Activated CD4-positive, alpha-beta T cell treated with anti-CD3 and anti-CD28 coated beads, Interleukin-2, amount 50 U/mL, for 4 hours (primary cell): ENCODE measurements around the gene SEC14L6.
"Not testable (repeated sequence)": the region's sequence is repeated elsewhere in the genome, so short reads cannot be mapped to it uniquely, and the experiment has no call there.

ENCODE experiments used
- DNase-seq, 2 experiments: peaks; one replicate each; pipeline ENCODE4 v3.0.0-alpha.2; 2020

SEC14L6 gene

DNA sequence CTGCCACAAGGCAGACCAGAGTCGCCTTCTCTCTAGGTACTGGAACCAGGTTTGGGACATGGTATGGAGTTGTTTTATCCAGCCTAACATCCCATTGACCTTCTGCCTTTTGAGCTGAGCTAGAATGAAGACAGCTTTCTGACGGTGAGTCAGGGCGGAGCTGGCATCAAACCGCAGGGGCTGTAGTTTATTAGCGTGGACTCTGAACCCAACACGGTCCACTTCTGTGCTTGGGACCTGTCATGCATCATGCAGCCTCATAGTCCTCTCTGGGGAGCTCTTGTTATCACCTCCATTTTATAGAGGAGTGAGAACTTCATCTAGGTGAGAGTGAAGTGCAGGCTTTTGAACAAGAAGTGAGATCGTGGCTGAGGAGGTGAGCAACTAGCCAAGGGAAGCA is 19.6 kb upstream of the SEC14L6 start:
- no peak for DNase-seq

DNA sequence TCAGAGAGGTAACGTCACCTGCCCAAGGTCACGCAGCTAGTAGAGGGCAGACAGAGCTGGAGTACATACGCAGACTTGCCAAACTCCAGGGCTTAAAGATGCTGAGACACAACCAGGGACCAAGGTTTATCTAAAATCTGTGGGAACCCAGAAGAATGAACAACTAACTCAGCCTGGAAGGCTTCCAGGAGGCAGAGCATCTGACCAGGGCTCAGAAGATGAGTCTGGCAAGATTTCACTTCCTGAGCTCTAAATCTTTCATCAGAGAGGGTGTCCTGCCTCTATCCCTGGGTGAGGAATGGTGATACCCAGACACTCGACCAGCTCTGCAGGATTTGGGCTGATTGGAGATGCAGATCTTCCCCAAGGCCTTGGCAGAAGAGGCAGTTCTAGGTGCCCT is 18.8 kb upstream of the SEC14L6 start:
- no peak for DNase-seq

DNA sequence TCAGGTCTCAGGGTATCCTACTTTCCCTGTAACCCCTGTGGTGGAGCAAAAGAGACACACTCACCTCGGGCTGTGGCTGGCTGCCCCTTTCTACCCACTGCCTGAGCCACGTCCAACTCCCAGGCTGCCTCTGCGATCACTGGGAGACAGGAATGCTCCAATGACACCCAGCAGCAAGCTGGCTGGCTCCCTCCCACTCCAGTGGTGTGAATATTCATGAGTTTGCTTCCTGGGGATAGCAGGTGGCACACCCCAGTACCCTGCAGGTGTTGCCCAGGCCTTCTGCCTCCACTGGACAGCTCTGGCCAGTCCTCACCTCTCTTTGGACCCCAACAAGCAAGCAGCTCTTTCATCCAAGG is 18.2 kb upstream of the SEC14L6 start:
- DNase-seq: no peak

DNA sequence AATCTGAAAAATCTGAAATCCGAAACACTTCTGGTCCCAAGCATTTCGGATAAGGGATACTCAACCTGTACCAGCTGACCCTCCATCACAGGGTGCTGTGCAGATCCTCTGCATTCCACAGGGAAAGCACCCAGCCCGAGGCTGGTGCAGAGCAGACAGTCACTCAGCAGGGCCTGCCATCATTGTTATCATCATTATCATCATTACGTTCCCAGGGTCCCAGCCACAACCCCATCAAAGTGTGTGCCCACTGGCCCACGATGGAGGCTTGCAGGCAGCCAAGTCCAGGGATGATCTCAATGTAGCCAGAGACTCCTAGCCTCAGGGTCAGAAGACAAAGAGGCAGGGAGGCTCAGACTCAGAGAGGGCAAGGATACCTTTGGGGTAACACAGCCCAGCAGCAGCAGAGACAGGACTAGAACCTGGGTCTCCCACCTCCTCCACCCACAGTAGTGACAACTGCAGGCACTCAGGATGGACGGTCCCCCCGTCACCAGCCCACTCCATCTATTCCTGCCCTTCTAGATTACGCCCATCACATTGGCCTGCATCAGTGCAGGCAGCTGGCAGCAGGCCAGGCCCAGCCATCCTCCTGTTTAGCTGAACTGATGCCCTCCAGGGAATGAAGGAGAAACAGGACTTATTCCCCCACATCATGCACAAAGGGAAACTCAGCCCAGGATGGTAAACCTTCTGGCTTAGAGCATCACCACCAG is 17.7 kb upstream of the SEC14L6 start:
- DNase-seq: no peak

DNA sequence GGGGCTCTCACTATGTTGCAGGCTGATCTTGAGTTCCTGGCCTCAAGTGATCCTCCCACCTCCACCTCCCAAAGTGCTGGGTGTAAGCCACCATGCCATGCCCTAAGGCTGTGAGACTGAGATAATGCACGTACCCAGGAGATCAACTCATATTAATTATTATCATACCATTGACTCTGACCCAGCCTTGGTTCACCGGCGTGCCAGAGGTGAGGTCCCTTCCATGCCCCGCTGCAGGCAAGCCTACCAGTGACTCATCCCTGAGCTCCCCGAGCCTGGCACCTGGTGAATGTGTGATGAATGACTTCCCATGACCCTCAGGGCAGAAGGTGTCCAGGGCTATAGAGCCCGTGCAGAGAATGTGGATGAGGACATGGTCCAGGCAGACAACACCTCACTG is 15.8 kb upstream of the SEC14L6 start:
- no peak for DNase-seq

DNA sequence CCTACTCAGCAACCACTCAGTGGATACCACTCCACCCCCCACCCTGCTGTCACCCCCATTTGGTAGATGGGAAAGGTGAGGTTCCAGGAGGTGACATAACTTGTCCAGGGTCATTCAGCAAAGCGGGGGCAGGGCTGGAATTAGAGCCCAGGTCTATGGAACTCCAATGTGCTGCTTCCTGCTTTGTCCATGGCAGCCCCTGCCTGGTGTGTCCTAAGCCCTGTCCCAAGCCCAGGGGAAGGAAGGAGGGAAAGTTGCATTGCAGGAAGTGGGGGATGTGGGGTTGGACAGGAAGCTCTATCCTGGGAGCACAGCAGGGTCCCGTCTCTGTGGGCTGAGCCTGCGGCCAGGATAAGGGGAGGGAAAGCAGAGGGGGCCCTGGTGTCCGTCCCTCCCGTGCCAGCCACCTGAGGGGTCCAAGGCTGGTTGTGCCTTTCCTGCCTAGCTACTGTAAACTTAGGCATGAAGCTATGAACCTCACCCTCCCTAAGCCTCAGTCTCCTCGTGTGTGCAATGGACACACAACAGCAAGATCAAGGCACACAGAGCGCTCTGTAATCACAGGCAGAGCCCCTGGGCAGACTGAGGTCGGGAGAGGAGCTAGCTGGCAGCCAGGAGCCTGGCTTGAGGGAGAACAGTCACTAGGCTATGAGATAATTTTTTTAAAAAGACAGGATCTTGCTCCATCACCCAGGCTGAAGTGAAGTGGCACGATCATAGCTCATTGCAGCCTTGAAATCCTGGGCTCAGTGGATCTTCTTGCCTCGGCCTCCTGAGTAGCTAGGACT is 15.1 kb upstream of the SEC14L6 start:
- DNase-seq: no peak

DNA sequence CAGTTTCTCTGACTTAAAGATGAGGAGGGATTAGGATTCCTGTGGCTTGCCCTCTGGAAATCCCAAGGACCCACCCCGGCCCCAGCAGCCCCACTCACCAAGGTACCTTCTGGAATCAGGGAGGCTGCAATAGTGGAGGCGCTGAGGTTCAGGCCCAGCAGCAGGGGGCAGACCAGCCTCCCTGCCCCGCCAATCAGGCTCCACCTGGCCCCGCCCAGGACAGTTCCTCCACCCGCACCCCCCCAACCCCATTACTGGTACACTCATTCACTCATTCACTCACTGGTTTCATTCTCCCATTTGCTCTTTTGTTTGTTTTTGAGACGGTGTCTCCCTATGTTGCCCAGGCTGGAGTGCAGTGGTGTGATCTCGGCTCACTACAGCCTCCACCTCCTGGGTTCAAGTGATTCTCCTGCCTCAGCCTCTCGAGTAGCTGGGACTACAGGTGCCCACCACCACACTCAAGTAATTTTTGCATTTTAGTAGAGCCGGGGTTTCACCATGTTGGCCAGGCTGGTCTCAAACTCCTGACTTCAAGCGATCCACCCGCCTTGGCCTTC is 14.2 kb upstream of the SEC14L6 start:
- DNase-seq: not testable (repeated sequence)

DNA sequence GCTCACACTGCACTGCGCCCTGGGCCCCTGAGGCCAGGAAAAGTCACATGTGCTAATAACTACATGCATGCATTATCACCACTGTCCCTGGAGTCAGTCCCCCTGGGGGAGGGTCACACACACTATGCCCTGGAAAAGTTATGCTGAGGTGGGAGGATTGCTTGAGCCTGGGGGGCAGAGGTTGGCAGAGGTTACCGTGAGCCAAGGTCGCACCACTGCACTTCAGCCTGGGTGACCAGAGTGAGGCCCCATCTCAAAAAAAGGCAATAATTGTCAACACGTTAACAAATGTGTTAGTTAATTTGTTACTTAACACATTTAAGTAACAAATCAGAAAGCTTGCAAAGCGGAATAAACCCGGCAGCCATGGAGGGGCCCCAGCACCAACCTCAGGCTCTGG is 13.3 kb upstream of the SEC14L6 start:
- DNase-seq: no peak

DNA sequence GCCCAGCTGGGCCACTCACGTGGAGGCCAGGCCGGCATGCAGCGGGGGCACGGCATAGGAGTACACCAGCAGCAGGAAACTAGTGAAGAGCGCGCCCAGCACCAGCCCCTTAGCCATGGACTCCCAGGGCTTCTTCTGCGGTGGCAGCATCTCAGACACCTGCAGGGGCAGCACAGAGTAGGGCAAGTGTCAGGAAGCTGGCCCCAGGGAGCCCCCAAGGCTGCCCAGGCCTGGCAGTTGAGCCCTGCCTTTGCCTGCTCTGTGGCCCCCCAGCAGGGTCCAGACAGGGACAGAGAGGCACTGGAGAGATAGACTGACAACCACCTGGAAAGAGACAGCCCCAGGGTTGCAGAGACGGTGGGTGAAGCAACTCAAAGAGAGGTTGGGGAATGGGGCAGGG is 10.7 kb upstream of the SEC14L6 start:
- DNase-seq: no peak

DNA sequence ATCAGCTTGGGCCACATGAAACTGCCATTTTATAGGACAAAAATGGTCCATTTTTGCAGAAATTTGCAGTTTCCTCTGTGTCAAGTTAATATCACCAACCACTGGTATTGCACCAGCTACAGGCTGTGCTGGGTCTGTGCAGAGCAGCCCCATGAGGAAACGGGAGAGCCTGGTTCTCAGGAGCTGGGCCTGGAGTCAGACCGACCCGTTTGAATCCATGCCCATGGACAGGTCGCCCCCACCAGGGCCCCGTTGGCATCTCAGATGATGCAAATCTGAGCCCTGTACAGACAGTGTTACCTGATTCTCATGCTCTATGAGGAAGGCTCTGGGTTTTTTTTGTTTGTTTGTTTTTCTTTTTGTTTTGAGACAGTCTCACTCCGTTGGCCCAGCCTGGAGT is 9.8 kb upstream of the SEC14L6 start:
- no peak for DNase-seq

DNA sequence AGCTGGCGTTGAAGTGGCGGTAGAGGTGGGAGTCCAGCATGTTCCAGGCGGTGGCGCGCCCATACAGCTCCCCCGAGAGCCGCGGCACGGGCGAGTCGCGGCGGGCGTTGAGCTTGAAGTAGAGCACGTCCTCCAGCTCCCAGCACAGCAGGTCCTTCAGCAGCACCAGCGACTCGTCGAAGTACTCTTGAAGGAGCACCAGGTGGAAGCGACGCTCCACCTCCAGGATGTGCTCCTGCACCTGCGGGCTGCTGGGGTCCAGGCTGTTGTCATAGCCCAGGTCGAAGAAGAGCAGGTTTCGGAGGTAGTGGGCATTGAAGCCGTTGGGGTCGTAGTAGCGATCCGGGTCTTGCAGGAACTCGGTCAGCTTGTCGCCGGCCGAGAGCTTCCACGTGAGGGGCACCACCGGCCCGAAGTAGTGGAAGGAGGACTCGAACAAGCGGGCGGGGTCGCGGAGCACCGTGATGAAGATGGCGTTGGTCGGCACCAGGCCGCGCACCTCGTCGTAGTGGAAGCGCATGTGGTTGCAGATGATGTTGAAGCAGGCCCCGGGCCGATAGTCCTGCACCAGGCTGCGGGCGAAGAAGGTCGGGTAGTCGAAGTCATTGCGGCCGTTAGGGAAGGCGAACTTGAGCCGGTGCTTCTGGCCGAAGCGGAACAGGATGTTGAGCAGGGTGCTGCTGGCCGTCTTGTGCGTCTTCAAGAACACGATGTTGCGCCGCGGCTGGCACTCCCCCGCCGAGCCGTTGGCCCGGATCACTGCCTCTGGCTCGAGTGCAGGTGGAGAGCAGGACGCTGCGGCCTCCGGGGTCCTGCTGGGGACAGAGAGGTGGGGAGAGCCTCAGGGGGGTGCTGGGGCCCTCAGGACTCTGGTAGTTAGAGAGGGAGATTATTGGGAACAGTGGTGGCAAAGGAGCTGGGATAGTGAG is 9.0 kb upstream of the SEC14L6 start:
- no peak for DNase-seq

DNA sequence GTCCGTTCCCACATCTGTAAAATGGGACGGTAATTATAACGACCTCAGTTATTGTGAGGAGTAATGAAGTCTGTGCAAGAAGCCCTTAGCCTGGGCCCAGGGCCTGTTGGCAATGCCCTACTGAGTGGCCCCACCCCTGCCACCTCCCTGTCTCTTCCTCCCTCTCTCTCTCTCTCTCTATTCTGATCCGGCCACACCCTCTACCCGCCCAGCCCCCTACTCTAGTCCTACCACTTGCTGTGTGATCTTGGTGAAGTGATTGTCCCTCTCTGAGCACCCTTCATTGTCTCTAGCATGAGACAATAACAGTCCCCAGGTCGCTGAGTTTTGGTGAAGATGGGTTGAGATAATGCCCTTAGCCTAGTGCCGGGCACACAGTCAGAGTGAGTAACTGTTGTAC is 7.4 kb upstream of the SEC14L6 start:
- no peak for DNase-seq

DNA sequence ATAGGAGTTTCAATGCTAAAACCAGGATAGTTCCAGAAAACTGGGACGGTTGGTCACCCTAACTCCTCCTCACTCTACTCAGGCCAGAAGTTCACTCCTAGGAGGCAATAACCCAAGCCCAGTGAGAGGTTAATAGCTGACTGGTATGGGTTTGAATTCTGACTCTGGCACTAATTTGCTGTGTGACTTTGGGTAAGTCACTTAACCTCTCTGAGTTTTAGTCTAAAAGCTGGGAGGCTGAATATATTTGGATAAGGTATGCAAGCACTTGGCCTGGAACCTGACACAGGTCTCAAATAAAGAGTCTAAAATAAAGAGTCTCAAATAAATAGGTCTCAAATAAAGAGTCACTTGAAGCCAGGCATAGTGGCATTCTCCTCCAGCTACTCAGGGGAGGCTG is 6.2 kb upstream of the SEC14L6 start:
- no peak for DNase-seq

DNA sequence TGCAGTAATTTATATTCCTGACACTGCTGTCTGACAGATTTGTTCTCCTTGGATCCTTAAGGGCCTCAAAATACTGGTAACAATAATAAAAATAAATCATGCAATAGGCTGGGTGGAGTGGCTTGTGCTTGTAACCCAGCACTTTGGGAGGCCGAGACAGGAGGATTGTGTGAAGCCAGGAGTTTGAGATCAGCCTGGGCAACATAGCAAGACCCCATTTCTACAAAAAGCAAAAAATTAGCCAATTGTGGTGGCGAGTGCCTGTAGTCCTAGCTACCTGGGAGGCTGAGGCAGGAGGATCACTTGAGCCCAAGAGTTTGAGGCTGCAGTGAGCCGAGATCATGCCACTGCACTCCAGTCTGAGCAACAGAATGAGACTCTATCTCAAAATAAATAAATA is 5.3 kb upstream of the SEC14L6 start:
- not testable (repeated sequence) for DNase-seq

DNA sequence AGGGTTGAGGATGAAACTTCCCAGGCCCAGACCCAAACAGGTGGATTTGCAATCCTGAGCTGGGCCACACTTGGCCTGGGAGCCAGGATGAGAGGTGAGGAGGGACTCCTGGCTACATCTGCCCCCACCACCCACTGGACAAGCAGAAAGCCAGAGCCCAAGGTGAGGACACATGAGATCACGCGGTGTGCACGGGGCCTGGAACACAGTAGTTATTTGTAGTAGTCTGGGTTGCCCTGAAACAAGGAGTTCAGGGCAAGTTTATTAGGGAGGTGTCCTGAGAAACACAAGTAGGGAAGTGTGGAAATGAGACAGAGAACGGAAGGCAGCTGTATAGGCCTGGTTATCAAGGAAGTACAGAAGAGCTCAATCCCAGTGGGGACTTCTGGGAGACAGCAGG is 647 bp upstream of the SEC14L6 start:
- DNase-seq: no peak

DNA sequence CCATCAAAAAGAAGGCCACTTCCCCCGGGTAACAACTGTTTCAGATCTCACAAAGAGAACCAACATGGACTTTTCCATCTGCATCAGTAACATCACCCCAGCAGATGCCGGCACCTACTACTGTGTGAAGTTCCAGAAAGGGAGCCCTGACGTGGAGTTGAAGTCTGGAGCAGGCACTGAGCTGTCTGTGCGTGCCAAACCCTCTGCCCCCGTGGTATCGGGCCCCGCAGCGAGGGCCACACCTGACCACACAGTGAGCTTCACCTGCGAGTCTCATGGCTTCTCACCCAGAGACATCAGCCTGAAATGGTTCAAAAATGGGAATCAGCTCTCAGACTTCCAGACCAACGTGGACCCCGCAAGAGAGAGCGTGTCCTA is 3.7 kb downstream of the SEC14L6 start:
- DNase-seq: no peak

DNA sequence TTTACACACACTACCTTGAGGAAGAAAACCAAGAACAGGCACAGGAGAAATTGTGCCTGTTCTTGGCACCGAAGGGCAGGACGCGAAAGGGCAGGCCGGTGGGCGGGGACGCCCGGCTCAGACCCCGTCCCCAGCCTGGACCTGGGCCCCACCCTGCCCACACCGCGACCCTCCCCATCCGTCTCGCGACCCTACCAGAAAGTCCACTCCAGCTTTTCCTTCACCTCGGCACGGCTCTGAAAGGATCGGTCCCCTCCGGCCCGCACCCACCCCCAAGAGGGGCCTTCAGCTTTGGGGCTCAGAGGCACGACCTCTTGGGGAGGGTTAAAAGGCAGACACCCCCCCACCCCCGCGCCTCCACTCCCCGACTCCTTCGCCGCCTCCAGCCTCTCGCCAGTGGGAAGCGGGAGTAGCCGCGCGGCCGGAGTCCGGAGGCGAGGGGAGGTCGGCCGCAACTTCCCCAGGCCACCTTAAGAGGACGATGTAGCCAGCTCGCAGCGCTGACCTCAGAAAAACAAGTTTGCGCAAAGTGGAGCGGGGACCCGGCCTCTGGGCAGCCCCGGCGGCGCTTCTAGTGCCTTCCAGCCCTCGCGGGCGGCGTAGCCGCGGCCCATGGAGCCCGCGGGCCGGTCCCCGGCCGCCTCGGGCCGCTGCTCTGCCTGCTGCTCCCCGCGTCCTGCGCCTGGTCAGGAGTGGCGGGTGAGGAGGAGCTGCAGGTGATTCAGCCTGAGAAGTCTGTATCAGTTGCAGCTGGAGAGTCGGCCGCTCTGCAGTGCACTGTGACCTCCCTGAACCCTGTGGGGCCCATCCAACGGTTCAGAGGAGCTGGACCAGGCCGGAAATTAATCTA is 4.4 kb downstream of the SEC14L6 start:
- DNase-seq: no peak

DNA sequence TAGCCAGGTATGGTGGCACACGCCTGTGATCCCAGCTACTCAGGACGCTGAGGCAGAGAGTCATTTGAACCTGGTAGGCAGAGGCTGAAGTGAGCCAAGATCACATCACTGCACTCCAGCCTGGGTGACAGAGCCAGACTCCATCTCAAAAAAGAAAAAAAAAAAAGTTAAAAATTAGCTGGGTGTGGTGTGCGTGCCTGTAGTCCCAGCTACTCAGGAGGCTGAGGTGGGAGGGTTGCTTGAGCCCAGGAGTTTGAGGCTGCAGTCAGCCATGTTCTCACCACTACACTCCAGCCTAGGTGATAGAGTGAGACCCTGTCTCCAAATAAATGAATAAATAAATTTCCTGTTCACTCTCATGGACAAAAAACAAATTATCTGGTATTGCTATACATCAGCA is 5.0 kb downstream of the SEC14L6 start:
- DNase-seq: not testable (repeated sequence)

DNA sequence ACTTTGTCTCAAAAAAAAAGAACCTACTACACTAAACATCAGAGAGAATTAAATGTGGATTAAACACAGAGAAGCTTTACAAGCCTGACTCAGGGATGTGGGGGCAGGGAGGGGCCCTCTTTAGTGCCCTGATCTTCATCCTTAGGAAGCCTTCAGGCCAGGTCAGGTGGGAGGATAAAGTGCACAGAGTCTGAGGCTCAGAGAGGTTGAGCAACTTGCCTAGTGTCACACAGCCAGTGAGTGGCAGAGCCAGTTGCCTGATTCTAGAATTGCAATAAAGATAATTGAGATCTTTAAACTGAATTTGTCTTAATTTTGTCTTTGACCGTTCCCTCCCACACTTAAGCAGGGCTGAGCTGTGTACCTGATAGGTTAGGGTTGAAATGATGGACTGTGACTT is 7.2 kb downstream of the SEC14L6 start:
- DNase-seq: no peak

DNA sequence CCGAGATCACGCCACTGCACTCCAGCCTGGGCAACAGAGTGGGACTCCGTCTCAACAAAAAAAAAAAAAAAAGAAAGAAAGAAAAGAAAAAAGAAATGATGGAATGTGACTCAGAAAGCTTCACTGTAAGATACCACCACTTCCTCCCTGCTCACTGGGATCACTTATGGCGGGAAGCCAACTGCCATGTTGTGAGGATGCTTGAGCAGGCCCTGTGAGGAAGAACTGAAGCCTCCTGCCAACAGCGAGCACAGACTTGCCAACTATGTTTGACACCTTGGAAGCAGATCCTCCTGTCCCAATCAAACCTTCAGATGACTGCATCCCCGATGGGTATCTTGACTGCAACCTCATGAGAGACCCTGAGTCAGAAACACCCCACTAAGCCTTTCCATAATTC is 8.3 kb downstream of the SEC14L6 start:
- no peak for DNase-seq

DNA sequence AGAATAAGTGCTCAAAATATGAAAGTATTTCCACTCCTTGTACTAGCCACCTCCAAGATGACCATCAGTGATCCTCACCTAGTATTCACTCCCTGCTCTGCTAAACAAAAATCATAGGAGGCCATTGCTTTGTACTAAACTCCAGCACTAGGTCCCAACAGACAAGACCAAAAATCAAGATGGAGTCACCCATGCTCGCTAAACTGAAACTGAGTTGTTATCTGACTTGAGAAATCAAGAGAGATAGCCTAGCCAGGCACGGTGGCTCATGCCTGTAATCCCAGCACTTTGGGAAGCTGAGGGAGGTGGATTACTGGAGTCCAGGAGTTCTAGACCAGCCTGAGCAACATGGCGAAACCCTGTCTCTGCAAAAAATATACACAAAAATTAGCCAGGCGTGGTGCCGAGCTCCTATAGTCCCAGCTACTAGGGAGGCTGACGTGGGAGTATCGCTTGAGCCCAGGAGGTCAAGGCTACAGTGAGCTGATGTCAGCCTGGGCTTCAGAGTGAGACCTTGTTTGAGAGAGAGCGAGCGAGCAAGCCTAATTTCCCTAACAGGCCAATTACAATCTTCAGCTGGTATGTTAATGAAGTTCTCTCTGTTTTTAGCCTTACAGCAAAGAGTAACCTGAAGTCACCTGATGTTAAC is 9.3 kb downstream of the SEC14L6 start:
- DNase-seq: no peak

DNA sequence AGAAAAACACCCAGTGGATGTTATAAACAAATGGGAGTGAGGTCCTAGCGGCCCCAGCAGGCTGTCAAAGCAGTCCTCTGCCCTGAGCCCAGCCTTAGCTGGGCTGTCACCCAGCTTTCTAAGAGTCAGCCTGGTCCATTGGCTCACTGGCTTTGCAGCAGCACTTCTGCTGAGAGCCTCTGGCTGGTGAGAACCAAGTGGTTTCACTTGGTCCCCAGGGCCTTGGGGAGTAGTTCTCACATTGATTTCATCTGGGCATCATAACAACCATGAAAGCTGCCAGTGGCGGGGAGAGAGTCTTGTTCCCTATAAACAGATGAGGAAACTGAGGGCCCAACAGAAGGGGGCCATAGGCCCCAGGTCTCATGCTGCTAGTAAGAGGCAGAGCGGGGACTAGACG is 11.4 kb downstream of the SEC14L6 start:
- no peak for DNase-seq
